OCI-LY7 (cell line): ENCODE results near the gene CACNB3. TPM values are rescaled to one million over a fixed set of nuclear protein-coding genes. Genes with fewer than 3 reads are reported as not detected.

Experiments
- BruUV-seq: library from RNA; stranded (reverse); fragments of 400-500 nt; replicated peaks from 2 replicates; lab custom pipeline; 2021; lab: Mats Ljungman, UMichigan
- CTCF ChIA-PET: fragments of 300-600 bp; sonication (Branson Sonifier 250); formaldehyde crosslinking; loops from one replicate; lab custom pipeline; 2022; ENCODE audit warnings: antibody characterized with exemption; ENCODE audit not compliant: unreplicated experiment; lab: Charles Lee
- POLR2A ChIA-PET: fragments of 300-600 bp; sonication (Branson Sonifier 250); formaldehyde crosslinking; loops from one replicate; lab custom pipeline; 2022; ENCODE audit warnings: antibody characterized with exemption; lab: Charles Lee
- DNase-seq: peaks from one replicate; pipeline ENCODE4 v3.0.0-alpha.2; 2015; ENCODE audit warnings: low spot score
- H2AFZ ChIP-seq: fragments of 200-600 bp; sonication (generic), shearing (Covaris generic); 2 replicates; pipeline ENCODE4 v1.6.1; 2014; ENCODE audit warnings: mild to moderate bottlenecking, antibody characterized with exemption, low read length, moderate library complexity
- H3K27ac ChIP-seq: fragments of 200-600 bp; sonication (generic); 2 replicates; pipeline ENCODE4 v1.5.1; 2014; ENCODE audit warnings: mixed run types, low read depth, mild to moderate bottlenecking, moderate library complexity, low read length, inconsistent platforms; ENCODE audit not compliant: poor library complexity, severe bottlenecking
- H3K36me3 ChIP-seq: fragments of 200-600 bp; sonication (generic); 2 replicates; pipeline ENCODE4 v1.6.1; 2014; ENCODE audit warnings: mild to moderate bottlenecking, antibody characterized with exemption, low read length, moderate library complexity, mixed read lengths; ENCODE audit not compliant: insufficient read depth
- H3K4me1 ChIP-seq: fragments of 200-600 bp; sonication (generic); 2 replicates; pipeline ENCODE4 v1.5.1; 2014; ENCODE audit warnings: mild to moderate bottlenecking, low read length; ENCODE audit not compliant: insufficient read depth, poor library complexity, severe bottlenecking
- H3K4me2 ChIP-seq: fragments of 200-600 bp; sonication (generic); 2 replicates; pipeline ENCODE4 v1.6.1; 2014; ENCODE audit warnings: mild to moderate bottlenecking, low read length
- H3K4me3 ChIP-seq: fragments of 200-600 bp; sonication (generic); 2 replicates; pipeline ENCODE4 v1.5.1; 2014; ENCODE audit warnings: mild to moderate bottlenecking, low read depth, low read length; ENCODE audit not compliant: poor library complexity, severe bottlenecking
- H3K79me2 ChIP-seq: fragments of 200-600 bp; sonication (generic); 2 replicates; pipeline ENCODE4 v1.6.1; 2016; ENCODE audit warnings: low read depth, mild to moderate bottlenecking, low read length, moderate library complexity, mixed read lengths; ENCODE audit not compliant: insufficient read depth
- H3K9me2 ChIP-seq: fragments of 200-600 bp; sonication (generic); 2 replicates; pipeline ENCODE4 v1.6.1; 2016; ENCODE audit warnings: mild to moderate bottlenecking, low read length, mixed read lengths; ENCODE audit not compliant: insufficient read depth
- H3K9me3 ChIP-seq: fragments of 200-600 bp; sonication (generic); 2 replicates; pipeline ENCODE4 v1.6.1; 2014; ENCODE audit warnings: mild to moderate bottlenecking, mixed run types, low read length, mixed read lengths
- H4K20me1 ChIP-seq: fragments of 200-600 bp; sonication (generic); 2 replicates; pipeline ENCODE4 v1.6.1; 2014; ENCODE audit warnings: mild to moderate bottlenecking, antibody characterized with exemption, low read length, moderate library complexity, mixed read lengths; ENCODE audit not compliant: insufficient read depth
- EZH2phosphoT487 ChIP-seq: fragments of 200-600 bp; sonication (generic); IDR thresholded peaks from 2 replicates; pipeline ENCODE4 v1.6.1; 2018; ENCODE audit warnings: low read depth, borderline replicate concordance, mild to moderate bottlenecking, mixed run types, antibody characterized with exemption, low read length, moderate library complexity, mixed read lengths
- intact Hi-C: fragments of 100-400 bp; cut with micrococcal nuclease; formaldehyde crosslinking; loops from one replicate; pipeline ENCODE4 v1.10.0; 2022; ENCODE audit not compliant: unreplicated experiment
- total RNA-seq, 2 experiments: library from RNA; depleted of rRNA in 1 of 2; stranded (reverse); fragments of >200 nt in 1 of 2; shearing (Covaris generic) in 1 of 2; gene quantifications; 2 replicates each; pipeline ENCODE4 v1.2.3, GENCODE V29; 2014 to 2022
- TF ChIP-seq, protein P1 (sequence below): fragments of 200-600 bp; sonication (generic); conservative IDR thresholded peaks from 2 replicates; pipeline ENCODE4 v1.5.1; 2014; ENCODE audit warnings: mild to moderate bottlenecking, antibody characterized with exemption, low read length, moderate library complexity, mixed read lengths

The CACNB3 gene
- total RNA-seq, 2 experiments from 2014 or later: 5.6 to 20.6 TPM

DNA sequence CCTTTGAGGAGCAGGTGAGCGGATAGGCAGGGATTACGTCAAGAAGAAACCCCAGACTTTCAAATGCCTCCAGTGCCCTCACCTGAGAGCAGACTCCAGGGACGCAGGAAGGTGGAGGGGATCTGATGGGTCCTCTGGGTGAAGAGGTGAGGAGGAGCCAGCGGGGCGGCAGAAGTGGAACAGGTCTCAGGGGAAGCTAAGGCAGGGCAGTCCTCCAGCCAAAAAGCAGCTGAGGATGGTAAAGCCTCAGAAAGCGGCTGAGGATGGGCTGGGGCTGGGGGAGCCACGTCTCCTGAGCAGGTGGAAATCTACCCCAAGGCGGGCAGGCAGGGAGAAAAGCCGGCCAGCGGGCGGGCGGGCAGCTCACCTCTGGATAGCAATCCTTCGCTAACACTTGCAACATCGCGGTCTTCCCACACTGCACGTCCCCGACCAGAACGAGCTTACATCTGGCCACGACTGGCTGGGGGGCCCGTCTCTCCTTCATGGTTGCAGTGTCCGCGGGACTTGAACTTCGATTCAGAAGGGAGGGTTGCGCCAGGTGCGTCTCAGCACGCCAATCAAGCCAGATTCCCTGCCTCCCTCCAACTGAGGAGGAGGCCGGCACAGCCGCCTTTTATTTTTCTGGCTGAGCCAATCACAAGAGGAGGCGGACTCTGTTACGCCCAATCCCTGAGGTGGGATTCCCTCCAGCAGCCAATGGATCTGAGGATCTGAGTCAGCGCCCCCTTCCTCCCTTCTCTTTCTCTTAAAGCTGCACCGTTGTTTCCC, 47.2 kb downstream of the CACNB3 start, which contains the start of gene RND1:
Gene RND1 (minus strand): TSS at position 590 of the 771 bp plus-strand sequence. CDS start 103 bp downstream, at position 487.
- TF ChIP-seq EZH2phosphoT487: no peak
- TF ChIP-seq, protein P1, sequence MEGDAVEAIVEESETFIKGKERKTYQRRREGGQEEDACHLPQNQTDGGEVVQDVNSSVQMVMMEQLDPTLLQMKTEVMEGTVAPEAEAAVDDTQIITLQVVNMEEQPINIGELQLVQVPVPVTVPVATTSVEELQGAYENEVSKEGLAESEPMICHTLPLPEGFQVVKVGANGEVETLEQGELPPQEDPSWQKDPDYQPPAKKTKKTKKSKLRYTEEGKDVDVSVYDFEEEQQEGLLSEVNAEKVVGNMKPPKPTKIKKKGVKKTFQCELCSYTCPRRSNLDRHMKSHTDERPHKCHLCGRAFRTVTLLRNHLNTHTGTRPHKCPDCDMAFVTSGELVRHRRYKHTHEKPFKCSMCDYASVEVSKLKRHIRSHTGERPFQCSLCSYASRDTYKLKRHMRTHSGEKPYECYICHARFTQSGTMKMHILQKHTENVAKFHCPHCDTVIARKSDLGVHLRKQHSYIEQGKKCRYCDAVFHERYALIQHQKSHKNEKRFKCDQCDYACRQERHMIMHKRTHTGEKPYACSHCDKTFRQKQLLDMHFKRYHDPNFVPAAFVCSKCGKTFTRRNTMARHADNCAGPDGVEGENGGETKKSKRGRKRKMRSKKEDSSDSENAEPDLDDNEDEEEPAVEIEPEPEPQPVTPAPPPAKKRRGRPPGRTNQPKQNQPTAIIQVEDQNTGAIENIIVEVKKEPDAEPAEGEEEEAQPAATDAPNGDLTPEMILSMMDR: peak; percentile 50; the same call in 1 of the 2 replicates
- H2AFZ ChIP-seq: peak within 1 kb of the TSS; percentile 79
- no peaks in the 10 kb centered on the region for H3K79me2 ChIP-seq
- no peaks in the 10 kb centered on the region for H3K9me2 ChIP-seq
- H3K27ac ChIP-seq: peak within 1 kb of the TSS; percentile 45
- peak; percentile 98 for DNase-seq
- ChIA-PET POLR2A (interaction anchor here (0.6 to 4.2 kb wide), 19 partner anchors 8 to 1159 kb away, joined by 3 to 47 read pairs (median 4); partner anchors contain the start of genes ARF3, DDN and DDX23), CTCF (interaction anchor here (0.5 to 1.8 kb wide), 4 partner anchors 12 to 153 kb away, joined by 3 to 6 read pairs (median 3); partner anchors contain the start of gene ARF3)
- intact Hi-C loops: no loop called here
- H4K20me1 ChIP-seq: 0 out of 2 replicates have a peak, but pooled peaks cover 14% of the 10 kb centered on the region
- BruUV-seq: TSS peak; percentile 81
- no peaks in the 10 kb centered on the region for H3K9me3 ChIP-seq
- H3K36me3 ChIP-seq: peaks cover 18% of the 10 kb centered on the region; the same call in 1 of the 2 replicates
- peak within 1 kb of the TSS; percentile 86 for H3K4me3 ChIP-seq
- peak within 1 kb of the TSS; percentile 93 for H3K4me2 ChIP-seq
- H3K4me1 ChIP-seq: peaks cover 38% of the 10 kb centered on the region

DNA sequence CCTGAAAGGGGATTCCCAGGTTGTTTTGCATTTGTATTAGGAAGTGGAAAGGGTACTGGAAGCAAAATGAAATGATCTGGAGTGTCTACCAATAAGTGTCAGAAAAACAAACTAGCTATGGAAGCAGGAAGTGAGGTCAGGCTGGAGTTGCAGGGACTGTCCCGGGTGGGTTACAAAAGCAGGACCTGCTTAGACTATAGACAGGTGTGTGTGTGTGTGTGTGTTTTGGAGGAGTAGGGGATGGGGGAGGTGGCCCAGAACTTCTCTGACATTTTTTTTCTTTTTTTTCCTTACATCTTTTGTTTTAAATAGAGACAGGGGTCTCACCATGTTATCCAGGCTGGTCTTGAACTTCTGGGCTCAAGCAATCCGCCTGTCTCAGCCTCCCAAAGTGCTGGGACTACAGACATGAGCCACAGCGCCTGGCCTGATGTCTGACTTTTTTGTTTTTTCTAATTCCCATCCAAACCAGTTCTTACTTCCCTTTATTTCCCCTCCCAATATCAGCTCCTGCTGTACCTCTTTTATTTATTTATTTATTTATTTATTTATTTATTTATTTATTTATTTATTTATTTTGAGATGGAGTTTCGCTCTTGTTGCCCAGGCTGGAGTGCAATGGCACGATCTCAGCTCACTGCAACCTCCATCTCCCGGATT, 47.9 kb downstream of the CACNB3 start:
- Histone ChIP-seq H3K4me3 (peak overlapping the region; percentile 86), H3K27ac (peak overlapping the region; percentile 45), H2AFZ (peak overlapping the region; percentile 79), H3K36me3 (0 out of 2 replicates have a peak, but pooled peaks cover 11% of the 10 kb centered on the region), H3K9me3 (no peaks in the 10 kb centered on the region), H3K4me2 (peak overlapping the region; percentile 93), H3K79me2 (no peaks in the 10 kb centered on the region), H3K9me2 (no peaks in the 10 kb centered on the region), H3K4me1 (peaks cover 31% of the 10 kb centered on the region), H4K20me1 (0 out of 2 replicates have a peak, but pooled peaks cover 14% of the 10 kb centered on the region)
- TF ChIP-seq EZH2phosphoT487: no peak
- TF ChIP-seq, protein P1: no peak; the same call in 1 of the 2 replicates
- no peak for DNase-seq
- TSS peak; percentile 86 for BruUV-seq
- ChIA-PET CTCF (interaction anchor here (0.5 to 1.8 kb wide), 3 partner anchors 13 to 152 kb away, joined by 3 to 6 read pairs (median 3); partner anchors contain the start of gene ARF3), POLR2A (interaction anchor here (0.7 to 4.2 kb wide), 12 partner anchors 9 to 400 kb away, joined by 3 to 47 read pairs (median 5); partner anchors contain the start of gene DDX23)
- intact Hi-C loops: no loop called here
